ENCODE measurements around the gene SKIC3.

Gene SKIC3

GRCh38 chr5:95531491-95531890, 23.3 kb downstream of the SKIC3 start:
- no peak for DNase-seq (ENCODE audit: low spot score)

- no peak for DNase-seq (ENCODE audit: low spot score)
Observed at GRCh38 chr5:95530416-95530815, 24.4 kb downstream of the SKIC3 start.

GRCh38 chr5:95528565-95528964, 26.2 kb downstream of the SKIC3 start:
- no peak for DNase-seq (ENCODE audit: low spot score)

- no peak for DNase-seq (ENCODE audit: low spot score)
Observed at GRCh38 chr5:95526871-95527270, 27.9 kb downstream of the SKIC3 start.

- DNase-seq (ENCODE audit: low spot score), result no peak
Observed at GRCh38 chr5:95524423-95524822, 30.4 kb downstream of the SKIC3 start.

- DNase-seq (ENCODE audit: low spot score), result no peak
Observed at GRCh38 chr5:95520206-95520605, 34.6 kb downstream of the SKIC3 start.

GRCh38 chr5:95519681-95520080, 35.1 kb downstream of the SKIC3 start:
- DNase-seq (ENCODE audit: low spot score), result no peak

GRCh38 chr5:95519151-95519550, 35.6 kb downstream of the SKIC3 start:
- DNase-seq (ENCODE audit: low spot score), result no peak

- DNase-seq (ENCODE audit: low spot score), result no peak
Observed at GRCh38 chr5:95518417-95518816, 36.4 kb downstream of the SKIC3 start.

- no peak for DNase-seq (ENCODE audit: low spot score)
Observed at GRCh38 chr5:95511606-95512005, 43.2 kb downstream of the SKIC3 start.

GRCh38 chr5:95508550-95508949, 46.2 kb downstream of the SKIC3 start:
- DNase-seq (ENCODE audit: low spot score), result no peak

Measured in LoVo (cell line).